DND-41 (cell line): ENCODE measurements around the gene C22orf15.

ENCODE experiments used
- ATAC-seq: fragments of 200-7000 bp; cut with Tn5 transposase; 3 replicates; pipeline ENCODE4 v1.9.1; 2021; ENCODE audit warnings: low read depth; ENCODE audit not compliant: insufficient read depth
- DNase-seq: peaks from one replicate; pipeline ENCODE4 v3.0.0-alpha.2; 2020
- H2AFZ ChIP-seq: 2 replicates; pipeline ENCODE4 v1.6.0; 2012; ENCODE audit warnings: low read depth, low read length
- H3K27ac ChIP-seq: 2 replicates; pipeline ENCODE4 v1.5.1; 2012; ENCODE audit warnings: low read length, inconsistent platforms
- H3K27me3 ChIP-seq: fragments of 200-600 bp; sonication (generic); 2 replicates; pipeline ENCODE4 v1.6.0; 2012; ENCODE audit warnings: low read length, mild to moderate bottlenecking, inconsistent platforms; ENCODE audit not compliant: insufficient read depth, poor library complexity
- H3K36me3 ChIP-seq: 2 replicates; pipeline ENCODE4 v1.5.1; 2012; ENCODE audit warnings: low read length, inconsistent platforms; ENCODE audit not compliant: insufficient read depth
- H3K4me1 ChIP-seq: 2 replicates; pipeline ENCODE4 v1.5.1; 2012; ENCODE audit warnings: mild to moderate bottlenecking, low read length; ENCODE audit not compliant: insufficient read depth
- H3K4me2 ChIP-seq: 2 replicates; pipeline ENCODE4 v1.6.0; 2012; ENCODE audit warnings: mild to moderate bottlenecking, moderate library complexity, low read length, inconsistent platforms; ENCODE audit not compliant: insufficient read depth
- H3K4me3 ChIP-seq, 2 experiments: fragments of 200-600 bp in 1 of 2; shearing (Covaris generic) in 1 of 2; 2 replicates each; pipeline ENCODE4 v1.5.1; 2012 to 2016; ENCODE audit warnings: inconsistent platforms in 2 of 2, low read length in 2 of 2, mild to moderate bottlenecking in 2 of 2, low read depth in 1 of 2, moderate library complexity in 1 of 2
- H3K79me2 ChIP-seq: 2 replicates; pipeline ENCODE4 v1.6.0; 2012; ENCODE audit warnings: low read length, inconsistent platforms; ENCODE audit not compliant: insufficient read depth
- H3K9ac ChIP-seq: 2 replicates; pipeline ENCODE4 v1.6.0; 2012; ENCODE audit warnings: low read depth, mild to moderate bottlenecking, inconsistent platforms, low read length, moderate library complexity
- H3K9me3 ChIP-seq: 2 replicates; pipeline ENCODE4 v1.5.1; 2012; ENCODE audit warnings: low read length, moderate library complexity, mild to moderate bottlenecking, inconsistent platforms; ENCODE audit not compliant: insufficient read depth, severe bottlenecking
- H4K20me1 ChIP-seq: 2 replicates; pipeline ENCODE4 v1.6.0; 2012; ENCODE audit warnings: low read length; ENCODE audit not compliant: insufficient read depth
- EZH2 ChIP-seq: IDR thresholded peaks from 3 replicates; pipeline ENCODE4 v1.6.1; 2012; ENCODE audit warnings: borderline replicate concordance, low read depth, mild to moderate bottlenecking, moderate library complexity, low read length, inconsistent platforms; ENCODE audit not compliant: severe bottlenecking
- TF ChIP-seq, protein P1 (sequence below): IDR thresholded peaks from 2 replicates; pipeline ENCODE4 v1.5.1; 2012; ENCODE audit warnings: borderline replicate concordance, low read length, moderate library complexity, mild to moderate bottlenecking; ENCODE audit not compliant: poor library complexity, severe bottlenecking; ENCODE audit errors: extremely low read depth

C22orf15 gene

GRCh38 chr22:23782703-23783102 is 19.9 kb downstream of the C22orf15 start:
- Histone ChIP-seq H3K27ac (no peak overlapping the region), H3K4me1 (peaks cover 17% of the 10 kb centered on the region), H3K79me2 (peaks cover 7% of the 10 kb centered on the region), H3K4me3 (no peak overlapping the region), H3K9me3 (no peaks in the 10 kb centered on the region), H4K20me1 (peaks cover 4% of the 10 kb centered on the region), H3K36me3 (no peaks in the 10 kb centered on the region), H3K9ac (no peak overlapping the region), H2AFZ (no peak overlapping the region), H3K4me2 (no peak overlapping the region), H3K27me3 (no peaks in the 10 kb centered on the region)
- ATAC-seq: no peak
- TF ChIP-seq, protein P1, sequence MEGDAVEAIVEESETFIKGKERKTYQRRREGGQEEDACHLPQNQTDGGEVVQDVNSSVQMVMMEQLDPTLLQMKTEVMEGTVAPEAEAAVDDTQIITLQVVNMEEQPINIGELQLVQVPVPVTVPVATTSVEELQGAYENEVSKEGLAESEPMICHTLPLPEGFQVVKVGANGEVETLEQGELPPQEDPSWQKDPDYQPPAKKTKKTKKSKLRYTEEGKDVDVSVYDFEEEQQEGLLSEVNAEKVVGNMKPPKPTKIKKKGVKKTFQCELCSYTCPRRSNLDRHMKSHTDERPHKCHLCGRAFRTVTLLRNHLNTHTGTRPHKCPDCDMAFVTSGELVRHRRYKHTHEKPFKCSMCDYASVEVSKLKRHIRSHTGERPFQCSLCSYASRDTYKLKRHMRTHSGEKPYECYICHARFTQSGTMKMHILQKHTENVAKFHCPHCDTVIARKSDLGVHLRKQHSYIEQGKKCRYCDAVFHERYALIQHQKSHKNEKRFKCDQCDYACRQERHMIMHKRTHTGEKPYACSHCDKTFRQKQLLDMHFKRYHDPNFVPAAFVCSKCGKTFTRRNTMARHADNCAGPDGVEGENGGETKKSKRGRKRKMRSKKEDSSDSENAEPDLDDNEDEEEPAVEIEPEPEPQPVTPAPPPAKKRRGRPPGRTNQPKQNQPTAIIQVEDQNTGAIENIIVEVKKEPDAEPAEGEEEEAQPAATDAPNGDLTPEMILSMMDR: no peak
- TF ChIP-seq EZH2: no peak
- no peak for DNase-seq

DNA sequence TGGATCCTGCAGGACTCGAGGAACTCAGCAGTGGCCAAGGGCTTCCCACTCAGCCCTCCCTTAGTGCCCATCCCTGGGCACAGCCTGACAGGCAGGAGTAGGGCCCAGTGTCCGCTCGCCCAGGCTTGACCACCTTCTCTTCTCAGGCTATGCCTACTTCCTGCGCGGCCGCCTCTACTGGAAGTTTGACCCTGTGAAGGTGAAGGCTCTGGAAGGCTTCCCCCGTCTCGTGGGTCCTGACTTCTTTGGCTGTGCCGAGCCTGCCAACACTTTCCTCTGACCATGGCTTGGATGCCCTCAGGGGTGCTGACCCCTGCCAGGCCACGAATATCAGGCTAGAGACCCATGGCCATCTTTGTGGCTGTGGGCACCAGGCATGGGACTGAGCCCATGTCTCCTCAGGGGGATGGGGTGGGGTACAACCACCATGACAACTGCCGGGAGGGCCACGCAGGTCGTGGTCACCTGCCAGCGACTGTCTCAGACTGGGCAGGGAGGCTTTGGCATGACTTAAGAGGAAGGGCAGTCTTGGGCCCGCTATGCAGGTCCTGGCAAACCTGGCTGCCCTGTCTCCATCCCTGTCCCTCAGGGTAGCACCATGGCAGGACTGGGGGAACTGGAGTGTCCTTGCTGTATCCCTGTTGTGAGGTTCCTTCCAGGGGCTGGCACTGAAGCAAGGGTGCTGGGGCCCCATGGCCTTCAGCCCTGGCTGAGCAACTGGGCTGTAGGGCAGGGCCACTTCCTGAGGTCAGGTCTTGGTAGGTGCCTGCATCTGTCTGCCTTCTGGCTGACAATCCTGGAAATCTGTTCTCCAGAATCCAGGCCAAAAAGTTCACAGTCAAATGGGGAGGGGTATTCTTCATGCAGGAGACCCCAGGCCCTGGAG is 20.7 kb downstream of the C22orf15 start:
- TF ChIP-seq EZH2: no peak
- TF ChIP-seq, protein P1: no peak
- H3K4me2 ChIP-seq: no peak overlapping the region
- peaks cover 15% of the 10 kb centered on the region for H3K79me2 ChIP-seq
- H3K27ac ChIP-seq: no peak overlapping the region
- H2AFZ ChIP-seq: no peak overlapping the region
- peaks cover 3% of the 10 kb centered on the region for H3K36me3 ChIP-seq
- DNase-seq (no peak), ATAC-seq (no peak)
- H3K27me3 ChIP-seq: no peaks in the 10 kb centered on the region
- H4K20me1 ChIP-seq: peaks cover 12% of the 10 kb centered on the region
- no peaks in the 10 kb centered on the region for H3K9me3 ChIP-seq
- no peak overlapping the region for H3K4me3 ChIP-seq
- no peak overlapping the region for H3K9ac ChIP-seq
- H3K4me1 ChIP-seq: peaks cover 25% of the 10 kb centered on the region

- Histone ChIP-seq H3K27ac (no peak overlapping the region), H3K4me3 (no peak overlapping the region), H4K20me1 (peaks cover 19% of the 10 kb centered on the region), H3K79me2 (peaks cover 23% of the 10 kb centered on the region), H3K27me3 (no peaks in the 10 kb centered on the region), H3K4me1 (peaks cover 33% of the 10 kb centered on the region), H2AFZ (no peak overlapping the region), H3K9me3 (no peaks in the 10 kb centered on the region), H3K36me3 (peaks cover 9% of the 10 kb centered on the region), H3K4me2 (no peak overlapping the region), H3K9ac (no peak overlapping the region)
- no peak for ATAC-seq
- no peak for DNase-seq
- TF ChIP-seq EZH2: no peak
- TF ChIP-seq, protein P1: no peak
Measured at GRCh38 chr22:23784215-23784732, 21.5 kb downstream of the C22orf15 start.
